A673 (cell line): ENCODE data around the gene ZDHHC21.

ENCODE experiments used
- EZH2 ChIP-seq: fragments of 200-600 bp; sonication (generic); IDR thresholded peaks from 2 replicates; pipeline ENCODE4 v1.6.1; 2017; ENCODE audit warnings: borderline replicate concordance, low read depth, mild to moderate bottlenecking, mixed read lengths, antibody characterized with exemption, low read length; ENCODE audit not compliant: poor library complexity, severe bottlenecking
- TF ChIP-seq, protein P1 (sequence below): fragments of 300-800, 200-600 bp; sonication (generic); conservative IDR thresholded peaks from 2 replicates; pipeline ENCODE4 v1.5.1; 2017; ENCODE audit warnings: low read depth, mild to moderate bottlenecking, antibody characterized with exemption, low read length, moderate library complexity, mixed read lengths

DNA sequence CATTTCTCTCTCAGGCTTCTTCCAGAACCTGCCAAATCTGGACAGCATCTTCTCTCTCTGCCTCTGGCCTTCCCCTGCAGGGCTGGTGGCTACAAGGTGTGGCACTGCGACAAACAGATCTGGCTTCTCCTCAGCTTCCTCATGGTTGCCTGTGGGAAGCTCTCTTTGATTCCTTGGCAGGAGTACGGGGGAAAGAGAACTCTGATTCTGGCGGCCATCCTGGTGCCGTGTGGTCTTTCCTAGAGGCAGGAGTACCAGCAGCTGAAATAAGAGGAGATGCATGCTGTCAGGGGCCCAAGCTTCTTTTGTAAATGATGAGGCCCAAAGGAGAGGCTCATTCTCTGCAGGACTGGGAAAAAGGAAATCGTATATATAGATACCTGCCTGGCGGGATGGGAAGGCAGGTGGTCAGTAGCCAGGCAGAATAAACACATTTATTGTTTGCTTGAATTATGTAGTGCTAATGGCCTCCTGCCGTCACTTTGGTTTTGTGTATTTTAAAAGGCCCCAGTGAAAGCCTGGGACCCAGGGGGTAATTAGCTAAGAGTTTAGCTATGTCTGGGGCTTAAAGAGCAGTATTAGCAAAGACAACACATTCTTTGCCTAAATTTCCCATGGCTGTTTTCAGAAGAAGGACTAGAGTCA lies 29.3 kb upstream of the ZDHHC21 start, which contains the start of gene CER1:
- no peak for TF ChIP-seq EZH2
- TF ChIP-seq, protein P1, sequence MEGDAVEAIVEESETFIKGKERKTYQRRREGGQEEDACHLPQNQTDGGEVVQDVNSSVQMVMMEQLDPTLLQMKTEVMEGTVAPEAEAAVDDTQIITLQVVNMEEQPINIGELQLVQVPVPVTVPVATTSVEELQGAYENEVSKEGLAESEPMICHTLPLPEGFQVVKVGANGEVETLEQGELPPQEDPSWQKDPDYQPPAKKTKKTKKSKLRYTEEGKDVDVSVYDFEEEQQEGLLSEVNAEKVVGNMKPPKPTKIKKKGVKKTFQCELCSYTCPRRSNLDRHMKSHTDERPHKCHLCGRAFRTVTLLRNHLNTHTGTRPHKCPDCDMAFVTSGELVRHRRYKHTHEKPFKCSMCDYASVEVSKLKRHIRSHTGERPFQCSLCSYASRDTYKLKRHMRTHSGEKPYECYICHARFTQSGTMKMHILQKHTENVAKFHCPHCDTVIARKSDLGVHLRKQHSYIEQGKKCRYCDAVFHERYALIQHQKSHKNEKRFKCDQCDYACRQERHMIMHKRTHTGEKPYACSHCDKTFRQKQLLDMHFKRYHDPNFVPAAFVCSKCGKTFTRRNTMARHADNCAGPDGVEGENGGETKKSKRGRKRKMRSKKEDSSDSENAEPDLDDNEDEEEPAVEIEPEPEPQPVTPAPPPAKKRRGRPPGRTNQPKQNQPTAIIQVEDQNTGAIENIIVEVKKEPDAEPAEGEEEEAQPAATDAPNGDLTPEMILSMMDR, result no peak
